Vagina (tissue), 2 donors: Measurements from ENCODE around the gene PMEPA1.

Experiments used
- CTCF ChIP-seq, 3 experiments: fragments of 450-650 bp in 2 of 3; fragments of 200-600 bp in 1 of 3; sonication (generic) in 1 of 3; IDR thresholded peaks; one replicate each; pipeline ENCODE4 v1.5.1; 2017 to 2019; ENCODE audit warnings: antibody characterized with exemption in 3 of 3, mild to moderate bottlenecking in 2 of 3, moderate library complexity in 2 of 3
- POLR2AphosphoS5 ChIP-seq, 2 donors: sonication (generic); formaldehyde crosslinking; IDR thresholded peaks; one replicate each; pipeline ENCODE4 v1.9.0; 2017; ENCODE audit warnings: antibody characterized with exemption in 2 of 2, mild to moderate bottlenecking in 2 of 2, low read depth in 1 of 2; ENCODE audit not compliant: insufficient read depth in 1 of 2

- no peak for TF ChIP-seq CTCF (IDR thresholded peaks at IDR 0.05)
- TF ChIP-seq POLR2AphosphoS5 (IDR thresholded peaks at IDR 0.05; ENCODE audit: insufficient read depth in 1 of 2, low read depth in 1 of 2), result no peak
Measured at GRCh38 chr20:57653910-57654309, 55.9 kb downstream of the PMEPA1 start.
